ENCODE data around the gene UBR2. TPM values are rescaled to one million over a fixed set of nuclear protein-coding genes. Genes with fewer than 3 reads are reported as not detected.

The UBR2 gene
- total and polyA plus RNA-seq, 2 of the 4 experiments (the other 2 are of a cell fraction), result 7.7 to 32.3 TPM

- dilution Hi-C loops (cut with HindIII; ENCODE audit: low sequenced_read_pairs, unreplicated experiment) (no loop called here), intact Hi-C loops (cut with micrococcal nuclease) (no loop called here), in situ Hi-C loops (cut with MboI; ENCODE audit: low sequenced_read_pairs) (no loop called here)
- Histone ChIP-seq H2BK20ac (ENCODE audit: low read depth, low read length) (no peak overlapping the region), H3K9me3 (ENCODE audit: control insufficient read depth, insufficient read depth, low read length) (no peaks in the 10 kb centered on the region), H3K4me1 (ENCODE audit: control insufficient read depth, insufficient read depth, low read length) (peaks cover 11% of the 10 kb centered on the region), H2BK5ac (ENCODE audit: low read depth, low read length, poor library complexity, severe bottlenecking) (no peak overlapping the region), H3K9ac (ENCODE audit: low read depth, low read length) (no peak overlapping the region), H3K9me1 (ENCODE audit: insufficient read depth, low read length) (peaks cover 22% of the 10 kb centered on the region), H3K14ac (replicated peaks; ENCODE audit: low read depth, low read length) (no peak overlapping the region), H2AK5ac (ENCODE audit: low read depth, low read length) (no peak overlapping the region), H3K27me3 (ENCODE audit: control insufficient read depth, insufficient read depth, low read length) (no peaks in the 10 kb centered on the region), H4K5ac (ENCODE audit: low read depth, low read length) (no peak overlapping the region), H4K20me1 (ENCODE audit: insufficient read depth, low read length) (no peaks in the 10 kb centered on the region; the same call in 1 of the 2 replicates), H2BK15ac (ENCODE audit: low read depth, low read length) (no peak overlapping the region), H3K4me2 (ENCODE audit: low read depth, low read length) (no peak overlapping the region), H3K4ac (ENCODE audit: low read depth, low read length) (no peak overlapping the region), H4K91ac (ENCODE audit: insufficient read depth, low read depth, low read length) (no peak overlapping the region), H3K23ac (ENCODE audit: low read depth, low read length) (no peak overlapping the region), H2AK9ac (replicated peaks; ENCODE audit: low read depth, low read length, poor library complexity) (no peak overlapping the region), H3K56ac (ENCODE audit: extremely low read depth, insufficient read depth, low read length) (no peak overlapping the region), H3K36me3 (ENCODE audit: control insufficient read depth, insufficient read depth, low read length) (peaks cover 8% of the 10 kb centered on the region), H2BK120ac (ENCODE audit: low read depth, low read length) (no peak overlapping the region), H3K4me3 (ENCODE audit: insufficient read depth, low read depth, low read length) (no peak overlapping the region), H3K79me1 (ENCODE audit: low read depth in 1 of 2, low read length in 2 of 2) (peaks cover 0 to 15% of the 10 kb centered on the region in 2 experiments; a peak in 2 of 4 replicates), H3K27ac (ENCODE audit: insufficient read depth, low read length) (no peak overlapping the region), H2AFZ (replicated peaks; ENCODE audit: low read length, poor library complexity) (no peak overlapping the region), H4K8ac (ENCODE audit: low read depth in 2 of 2, low read length in 2 of 2) (no peak overlapping the region), H3K18ac (ENCODE audit: low read depth, low read length) (no peak overlapping the region)
- TF ChIP-seq MAZ (IDR thresholded peaks at IDR 0.05; ENCODE audit: borderline replicate concordance, low read depth, low read length) (no peak), CEBPB (IDR thresholded peaks at IDR 0.05; ENCODE audit: low read depth, low read length) (no peak), USF2 (IDR thresholded peaks at IDR 0.05; ENCODE audit: low read depth, low read length) (no peak), BHLHE40 (IDR thresholded peaks at IDR 0.05; ENCODE audit: low read depth, low read length) (no peak), RFX5 (IDR thresholded peaks at IDR 0.05; ENCODE audit: low read depth, low read length) (no peak)
- CTCF ChIA-PET, result interaction anchor here (1.8 kb wide), 1 partner anchor 29 kb away, joined by 6 read pairs; no protein-coding TSS in a partner anchor
- WGBS, 2 experiments (ENCODE audit: extremely low coverage in 2 of 2, insufficient read length in 1 of 2), result 80% methylated on average over 1 of the region's 5 CpGs; no CpG with 5 or more reads in 1 of the 2 experiments
- POLR2A ChIA-PET (ENCODE audit: unreplicated experiment), result interaction anchor here (0.8 kb wide), 1 partner anchor 183 kb away, joined by 3 read pairs; no protein-coding TSS in a partner anchor
- no peak for DNase-seq
- ATAC-seq (ENCODE audit: low read depth), result no peak
- BruUV-seq (replicated peaks), result no TSS peak
Measured at GRCh38 chr6:42697268-42697655, 133.4 kb downstream of the UBR2 start.
